DOHH2 (cell line): ENCODE data around the gene PRTN3.
A peak's percentile ranks its signal among the peaks of the same experiment; 100 is the strongest.

Experiments used
- H3F3A ChIP-seq: fragments of 200-600 bp; sonication (generic), shearing (Covaris generic); 2 replicates; pipeline ENCODE4 v1.6.0; 2016; ENCODE audit warnings: antibody characterized with exemption, mild to moderate bottlenecking; ENCODE audit not compliant: control insufficient read depth, insufficient read depth
- H3K27ac ChIP-seq: fragments of 200-600 bp; sonication (generic); 2 replicates; pipeline ENCODE4 v1.5.1; 2014; ENCODE audit warnings: low read depth, mild to moderate bottlenecking, low read length, moderate library complexity
- H3K27me3 ChIP-seq: fragments of 200-600 bp; sonication (generic); 2 replicates; pipeline ENCODE4 v1.6.1; 2014; ENCODE audit warnings: mild to moderate bottlenecking, low read length, mixed read lengths; ENCODE audit not compliant: control insufficient read depth
- H3K36me3 ChIP-seq: fragments of 200-600 bp; sonication (generic); 2 replicates; pipeline ENCODE4 v1.6.1; 2014; ENCODE audit warnings: mild to moderate bottlenecking, low read length, moderate library complexity, mixed read lengths; ENCODE audit not compliant: control insufficient read depth
- H3K4me1 ChIP-seq: fragments of 200-600 bp; sonication (generic); 2 replicates; pipeline ENCODE4 v1.6.1; 2014; ENCODE audit warnings: mild to moderate bottlenecking, low read length, mixed read lengths; ENCODE audit not compliant: control insufficient read depth
- H3K4me2 ChIP-seq: fragments of 200-600 bp; sonication (generic); 2 replicates; pipeline ENCODE4 v1.6.0; 2014; ENCODE audit warnings: mild to moderate bottlenecking, low read length, moderate library complexity
- H3K4me3 ChIP-seq: fragments of 200-600 bp; sonication (generic); 2 replicates; pipeline ENCODE4 v1.5.1; 2014; ENCODE audit warnings: mild to moderate bottlenecking, low read length, mixed read lengths
- H3K79me2 ChIP-seq: fragments of 200-600 bp; sonication (generic); 2 replicates; pipeline ENCODE4 v1.6.1; 2014; ENCODE audit warnings: mild to moderate bottlenecking, low read length, mixed read lengths; ENCODE audit not compliant: control insufficient read depth
- H3K9me2 ChIP-seq: fragments of 200-600 bp; sonication (generic); replicated peaks from 2 replicates; pipeline ENCODE4 v1.6.1; 2014; ENCODE audit warnings: mild to moderate bottlenecking, low read length, mixed read lengths; ENCODE audit not compliant: control insufficient read depth
- H3K9me3 ChIP-seq: fragments of 200-600 bp; sonication (generic); 2 replicates; pipeline ENCODE4 v1.6.1; 2014; ENCODE audit warnings: antibody characterized with exemption, low read length, mixed read lengths; ENCODE audit not compliant: control insufficient read depth, insufficient read depth
- H4K20me1 ChIP-seq: fragments of 200-600 bp; sonication (generic); 2 replicates; pipeline ENCODE4 v1.6.0; 2014; ENCODE audit warnings: low read depth, mild to moderate bottlenecking, antibody characterized with exemption, low read length, moderate library complexity; ENCODE audit not compliant: control insufficient read depth, insufficient read depth
- EZH2phosphoT487 ChIP-seq: fragments of 200-600 bp; sonication (generic); IDR thresholded peaks from 2 replicates; pipeline ENCODE4 v1.6.1; 2017; ENCODE audit warnings: borderline replicate concordance, mild to moderate bottlenecking, antibody characterized with exemption, low read length, moderate library complexity, mixed read lengths
- TF ChIP-seq, protein P1 (sequence below): fragments of 200-600 bp; sonication (generic); IDR thresholded peaks from one replicate; pipeline ENCODE4 v1.5.1; 2014; ENCODE audit warnings: antibody characterized with exemption, mild to moderate bottlenecking, low read depth, low read length; ENCODE audit not compliant: poor library complexity, severe bottlenecking

PRTN3 gene

DNA sequence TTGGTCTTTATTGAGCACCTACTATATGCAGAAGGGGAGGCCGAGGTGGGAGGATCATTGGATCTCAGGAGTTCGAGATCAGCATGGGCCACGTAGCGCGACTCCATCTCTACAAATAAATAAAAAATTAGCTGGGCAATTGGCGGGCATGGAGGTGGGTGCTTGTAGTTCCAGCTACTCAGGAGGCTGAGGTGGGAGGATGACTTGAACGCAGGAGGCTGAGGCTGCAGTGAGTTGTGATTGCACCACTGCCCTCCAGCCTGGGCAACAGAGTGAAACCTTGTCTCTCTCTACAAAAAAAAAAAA, 22.5 kb downstream of the PRTN3 start:
- H4K20me1 ChIP-seq = no peaks in the 10 kb centered on the region
- H3F3A ChIP-seq = peaks cover 5% of the 10 kb centered on the region; the same call in 1 of the 2 replicates
- H3K27me3 ChIP-seq = peaks cover 13% of the 10 kb centered on the region
- H3K36me3 ChIP-seq = no peaks in the 10 kb centered on the region
- H3K4me2 ChIP-seq = peak overlapping the region; percentile 72
- no peaks in the 10 kb centered on the region for H3K9me3 ChIP-seq
- TF ChIP-seq EZH2phosphoT487 = no peak
- TF ChIP-seq, protein P1, sequence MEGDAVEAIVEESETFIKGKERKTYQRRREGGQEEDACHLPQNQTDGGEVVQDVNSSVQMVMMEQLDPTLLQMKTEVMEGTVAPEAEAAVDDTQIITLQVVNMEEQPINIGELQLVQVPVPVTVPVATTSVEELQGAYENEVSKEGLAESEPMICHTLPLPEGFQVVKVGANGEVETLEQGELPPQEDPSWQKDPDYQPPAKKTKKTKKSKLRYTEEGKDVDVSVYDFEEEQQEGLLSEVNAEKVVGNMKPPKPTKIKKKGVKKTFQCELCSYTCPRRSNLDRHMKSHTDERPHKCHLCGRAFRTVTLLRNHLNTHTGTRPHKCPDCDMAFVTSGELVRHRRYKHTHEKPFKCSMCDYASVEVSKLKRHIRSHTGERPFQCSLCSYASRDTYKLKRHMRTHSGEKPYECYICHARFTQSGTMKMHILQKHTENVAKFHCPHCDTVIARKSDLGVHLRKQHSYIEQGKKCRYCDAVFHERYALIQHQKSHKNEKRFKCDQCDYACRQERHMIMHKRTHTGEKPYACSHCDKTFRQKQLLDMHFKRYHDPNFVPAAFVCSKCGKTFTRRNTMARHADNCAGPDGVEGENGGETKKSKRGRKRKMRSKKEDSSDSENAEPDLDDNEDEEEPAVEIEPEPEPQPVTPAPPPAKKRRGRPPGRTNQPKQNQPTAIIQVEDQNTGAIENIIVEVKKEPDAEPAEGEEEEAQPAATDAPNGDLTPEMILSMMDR = no peak
- H3K27ac ChIP-seq = 0 out of 2 replicates have a peak overlapping the region, but pooled peaks have one; percentile 26
- peak overlapping the region; percentile 64 for H3K4me3 ChIP-seq
- peaks cover 38% of the 10 kb centered on the region for H3K4me1 ChIP-seq
- no peaks in the 10 kb centered on the region for H3K79me2 ChIP-seq
- H3K9me2 ChIP-seq = no peaks in the 10 kb centered on the region

DNA sequence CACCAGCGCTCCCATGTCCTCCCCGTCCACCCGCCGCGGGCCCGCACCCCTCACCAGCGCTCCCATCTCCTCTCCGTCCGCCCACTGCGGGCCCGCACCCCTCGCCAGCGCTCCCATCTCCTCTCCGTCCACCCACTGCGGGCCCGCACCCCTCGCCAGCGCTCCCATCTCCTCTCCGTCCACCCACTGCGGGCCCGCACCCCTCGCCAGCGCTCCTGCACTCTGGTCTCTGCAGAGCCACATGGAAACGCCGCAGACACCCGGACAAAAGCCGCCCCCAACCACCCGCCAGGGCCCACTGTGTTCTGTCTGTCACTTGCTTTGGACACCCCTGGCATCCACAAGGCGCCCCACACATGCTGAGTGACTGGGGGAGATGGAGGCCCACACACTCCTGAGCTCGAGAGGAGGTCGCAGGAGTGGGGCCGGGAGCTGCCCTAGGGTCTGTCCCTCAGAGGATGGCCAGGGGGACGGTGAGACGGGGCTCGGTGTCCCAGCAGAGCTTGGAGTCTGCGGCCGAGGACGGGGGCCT, 26.0 kb downstream of the PRTN3 start:
- Histone ChIP-seq H3F3A (peaks cover 3% of the 10 kb centered on the region; the same call in 1 of the 2 replicates), H3K27me3 (no peaks in the 10 kb centered on the region), H3K27ac (no peak overlapping the region), H3K36me3 (no peaks in the 10 kb centered on the region), H4K20me1 (no peaks in the 10 kb centered on the region), H3K4me2 (no peak overlapping the region), H3K4me3 (no peak overlapping the region), H3K9me2 (no peaks in the 10 kb centered on the region), H3K9me3 (no peaks in the 10 kb centered on the region), H3K4me1 (peaks cover 28% of the 10 kb centered on the region), H3K79me2 (no peaks in the 10 kb centered on the region)
- no peak for TF ChIP-seq EZH2phosphoT487
- TF ChIP-seq, protein P1 = no peak

DNA sequence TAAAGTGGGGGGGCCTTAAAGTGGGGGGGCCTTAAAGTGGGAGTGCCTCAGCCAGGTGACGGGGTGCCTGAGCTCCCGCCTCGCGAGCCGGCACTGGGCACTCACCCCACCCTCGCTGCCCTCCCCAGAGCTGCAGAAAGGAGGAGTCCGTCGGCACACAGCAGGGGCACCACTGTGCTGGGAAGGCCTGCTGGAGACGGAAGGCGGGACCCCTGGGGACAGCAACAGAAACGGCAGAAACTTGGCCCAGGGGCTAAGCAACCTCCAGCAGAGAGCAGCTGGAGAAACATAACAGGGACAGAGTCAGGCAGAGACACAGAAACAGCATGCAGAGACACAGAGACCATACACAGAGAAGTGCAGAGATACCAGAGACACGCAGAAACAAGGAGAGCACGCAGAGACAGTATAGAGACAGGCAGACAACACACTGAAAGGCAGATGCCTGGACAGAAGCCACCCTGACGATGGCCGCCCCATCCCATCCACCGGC, 26.5 kb downstream of the PRTN3 start:
- Histone ChIP-seq H3K4me1 (peaks cover 29% of the 10 kb centered on the region), H3K27ac (no peak overlapping the region)

More for the DNA sequence above, 26.5 kb downstream of the PRTN3 start:
- no peaks in the 10 kb centered on the region for H3K9me2 ChIP-seq
- no peaks in the 10 kb centered on the region for H3K79me2 ChIP-seq
- no peak overlapping the region for H3K4me3 ChIP-seq
- peaks cover 5% of the 10 kb centered on the region for H4K20me1 ChIP-seq
- no peaks in the 10 kb centered on the region for H3K27me3 ChIP-seq
- H3F3A ChIP-seq = peaks cover 8% of the 10 kb centered on the region; the same call in 1 of the 2 replicates
- no peaks in the 10 kb centered on the region for H3K36me3 ChIP-seq
- H3K9me3 ChIP-seq = no peaks in the 10 kb centered on the region
- TF ChIP-seq, protein P1 = no peak
- TF ChIP-seq EZH2phosphoT487 = no peak
- no peak overlapping the region for H3K4me2 ChIP-seq
